ENCODE data around the gene ZBTB6.

Gene ZBTB6

GRCh38 chr9:122923947-122924346 is 10.8 kb upstream of the ZBTB6 start:
- ATAC-seq: no peak
- TF ChIP-seq PPARA (CRISPR knock-in tag; IDR thresholded peaks at IDR 0.05; ENCODE audit: borderline replicate concordance) (no peak), ZNF70 (CRISPR knock-in tag; IDR thresholded peaks at IDR 0.05) (no peak), CREB5 (CRISPR knock-in tag; IDR thresholded peaks at IDR 0.05; ENCODE audit: low read depth) (no peak), ZFP3 (CRISPR knock-in tag; IDR thresholded peaks at IDR 0.05) (no peak), TOX (CRISPR knock-in tag; IDR thresholded peaks at IDR 0.05; ENCODE audit: borderline replicate concordance) (no peak), POU6F1 (CRISPR knock-in tag; IDR thresholded peaks at IDR 0.05; ENCODE audit: borderline replicate concordance, low read depth) (no peak), BACH2 (CRISPR knock-in tag; IDR thresholded peaks at IDR 0.05; ENCODE audit: borderline replicate concordance) (no peak), ZNF565 (CRISPR knock-in tag; conservative IDR thresholded peaks at IDR 0.05; ENCODE audit: low read depth) (no peak), GLIS3 (CRISPR knock-in tag; IDR thresholded peaks at IDR 0.05) (no peak), CSRNP3 (CRISPR knock-in tag; IDR thresholded peaks at IDR 0.05) (no peak), OSR1 (CRISPR knock-in tag; IDR thresholded peaks at IDR 0.05) (no peak), SNAI2 (CRISPR knock-in tag; IDR thresholded peaks at IDR 0.05) (no peak), TCF4 (CRISPR knock-in tag; IDR thresholded peaks at IDR 0.05; ENCODE audit: borderline replicate concordance) (no peak), ESRRG (CRISPR knock-in tag; IDR thresholded peaks at IDR 0.05) (no peak), PATZ1 (CRISPR knock-in tag; IDR thresholded peaks at IDR 0.05; ENCODE audit: borderline replicate concordance) (no peak), ISL1 (CRISPR knock-in tag; IDR thresholded peaks at IDR 0.05) (no peak), RARB (CRISPR knock-in tag; IDR thresholded peaks at IDR 0.05) (no peak)

GRCh38 chr9:122922713-122923112 is 9.6 kb upstream of the ZBTB6 start:
- ATAC-seq: no peak
- no peak for TF ChIP-seq ZFP30 (CRISPR knock-in tag; IDR thresholded peaks at IDR 0.05)
- TF ChIP-seq GLIS3 (CRISPR knock-in tag; IDR thresholded peaks at IDR 0.05): no peak
- no peak for TF ChIP-seq TOX (CRISPR knock-in tag; IDR thresholded peaks at IDR 0.05; ENCODE audit: borderline replicate concordance)
- no peak for TF ChIP-seq TSHZ2 (CRISPR knock-in tag; IDR thresholded peaks at IDR 0.05)
- TF ChIP-seq ZNF70 (CRISPR knock-in tag; IDR thresholded peaks at IDR 0.05): no peak

GRCh38 chr9:122918310-122918709 is 5.2 kb upstream of the ZBTB6 start:
- ATAC-seq: no peak
- TF ChIP-seq ZNF565 (CRISPR knock-in tag; conservative IDR thresholded peaks at IDR 0.05; ENCODE audit: low read depth) (no peak), TOX (CRISPR knock-in tag; IDR thresholded peaks at IDR 0.05; ENCODE audit: borderline replicate concordance) (no peak), TCF4 (CRISPR knock-in tag; IDR thresholded peaks at IDR 0.05; ENCODE audit: borderline replicate concordance) (no peak), ZNF8 (CRISPR knock-in tag; IDR thresholded peaks at IDR 0.05) (no peak), ZNF70 (CRISPR knock-in tag; IDR thresholded peaks at IDR 0.05) (no peak), CSDC2 (CRISPR knock-in tag; IDR thresholded peaks at IDR 0.05) (no peak), SNAI2 (CRISPR knock-in tag; IDR thresholded peaks at IDR 0.05) (no peak), ARNTL (CRISPR knock-in tag; IDR thresholded peaks at IDR 0.05; ENCODE audit: borderline replicate concordance, low read depth) (no peak), RARB (CRISPR knock-in tag; IDR thresholded peaks at IDR 0.05) (no peak), CREB5 (CRISPR knock-in tag; IDR thresholded peaks at IDR 0.05; ENCODE audit: low read depth) (no peak), BACH2 (CRISPR knock-in tag; IDR thresholded peaks at IDR 0.05; ENCODE audit: borderline replicate concordance) (no peak), CSRNP3 (CRISPR knock-in tag; IDR thresholded peaks at IDR 0.05) (no peak), PATZ1 (CRISPR knock-in tag; IDR thresholded peaks at IDR 0.05; ENCODE audit: borderline replicate concordance) (no peak), ESRRG (CRISPR knock-in tag; IDR thresholded peaks at IDR 0.05) (no peak), PPARA (CRISPR knock-in tag; IDR thresholded peaks at IDR 0.05; ENCODE audit: borderline replicate concordance) (no peak), ZFP3 (CRISPR knock-in tag; IDR thresholded peaks at IDR 0.05) (no peak)

Measured in SK-N-SH treated with all-trans-retinoic acid at 6 μM for 48 hours (cell line).